ENCODE measurements around the gene SSH2.
"Not testable (repeated sequence)": the region's sequence is repeated elsewhere in the genome, so short reads cannot be mapped to it uniquely, and the experiment has no call there.

Gene SSH2

GRCh38 chr17:29731589-29731929 is 198.5 kb downstream of the SSH2 start:
- in situ Hi-C loops (cut with HindIII; ENCODE audit: low pct_ligation_motif_present, low pct_unique_long_range_greater_than_20kb, low sequenced_read_pairs): no loop called here
- peak; percentile 32 for DNase-seq

- in situ Hi-C loops (cut with HindIII; ENCODE audit: low pct_ligation_motif_present, low pct_unique_long_range_greater_than_20kb, low sequenced_read_pairs): no loop called here
- DNase-seq: no peak
These were observed 201.5 kb downstream of the SSH2 start for GRCh38 chr17:29728490-29728889.

- in situ Hi-C loops (cut with HindIII; ENCODE audit: low pct_ligation_motif_present, low pct_unique_long_range_greater_than_20kb, low sequenced_read_pairs): no loop called here
- peak; percentile 50 for DNase-seq
These were observed 203.2 kb downstream of the SSH2 start for GRCh38 chr17:29726715-29727252.

GRCh38 chr17:29725408-29725807 is 204.6 kb downstream of the SSH2 start:
- DNase-seq; in situ Hi-C loops (cut with HindIII; ENCODE audit: low pct_ligation_motif_present, low pct_unique_long_range_greater_than_20kb, low sequenced_read_pairs): not testable (repeated sequence)

- DNase-seq: no peak
- in situ Hi-C loops (cut with HindIII; ENCODE audit: low pct_ligation_motif_present, low pct_unique_long_range_greater_than_20kb, low sequenced_read_pairs): no loop called here
These were observed 206.6 kb downstream of the SSH2 start for GRCh38 chr17:29723278-29724047.

GRCh38 chr17:29722411-29723198 is 207.4 kb downstream of the SSH2 start:
- in situ Hi-C loops (cut with HindIII; ENCODE audit: low pct_ligation_motif_present, low pct_unique_long_range_greater_than_20kb, low sequenced_read_pairs): no loop called here
- no peak for DNase-seq

- DNase-seq: no peak
- in situ Hi-C loops (cut with HindIII; ENCODE audit: low pct_ligation_motif_present, low pct_unique_long_range_greater_than_20kb, low sequenced_read_pairs): no loop called here
These were observed 209.5 kb downstream of the SSH2 start for GRCh38 chr17:29720551-29720950.

- DNase-seq: no peak
- in situ Hi-C loops (cut with HindIII; ENCODE audit: low pct_ligation_motif_present, low pct_unique_long_range_greater_than_20kb, low sequenced_read_pairs): no loop called here
These were observed 210.6 kb downstream of the SSH2 start for GRCh38 chr17:29719469-29719868.

- in situ Hi-C loops (cut with HindIII; ENCODE audit: low pct_ligation_motif_present, low pct_unique_long_range_greater_than_20kb, low sequenced_read_pairs): no loop called here
- DNase-seq: no peak
These were observed 211.5 kb downstream of the SSH2 start for GRCh38 chr17:29718446-29719039.

- DNase-seq: no peak
- in situ Hi-C loops (cut with HindIII; ENCODE audit: low pct_ligation_motif_present, low pct_unique_long_range_greater_than_20kb, low sequenced_read_pairs): no loop called here
These were observed 212.2 kb downstream of the SSH2 start for GRCh38 chr17:29717817-29718216.

- DNase-seq: no peak
- in situ Hi-C loops (cut with HindIII; ENCODE audit: low pct_ligation_motif_present, low pct_unique_long_range_greater_than_20kb, low sequenced_read_pairs): no loop called here
These were observed 213.5 kb downstream of the SSH2 start for GRCh38 chr17:29716566-29716965.

GRCh38 chr17:29715680-29716079 is 214.3 kb downstream of the SSH2 start:
- in situ Hi-C loops (cut with HindIII; ENCODE audit: low pct_ligation_motif_present, low pct_unique_long_range_greater_than_20kb, low sequenced_read_pairs): no loop called here

GRCh38 chr17:29714146-29714545 is 215.9 kb downstream of the SSH2 start:
- no peak for DNase-seq
- in situ Hi-C loops (cut with HindIII; ENCODE audit: low pct_ligation_motif_present, low pct_unique_long_range_greater_than_20kb, low sequenced_read_pairs): no loop called here

More at GRCh38 chr17:29715680-29716079, 214.3 kb downstream of the SSH2 start:
- no peak for DNase-seq

GRCh38 chr17:29713626-29714025 is 216.4 kb downstream of the SSH2 start:
- in situ Hi-C loops (cut with HindIII; ENCODE audit: low pct_ligation_motif_present, low pct_unique_long_range_greater_than_20kb, low sequenced_read_pairs): no loop called here
- no peak for DNase-seq

- in situ Hi-C loops (cut with HindIII; ENCODE audit: low pct_ligation_motif_present, low pct_unique_long_range_greater_than_20kb, low sequenced_read_pairs): no loop called here
These were observed 218.2 kb downstream of the SSH2 start for GRCh38 chr17:29711588-29712385.

GRCh38 chr17:29710891-29711418 is 219.1 kb downstream of the SSH2 start:
- in situ Hi-C loops (cut with HindIII; ENCODE audit: low pct_ligation_motif_present, low pct_unique_long_range_greater_than_20kb, low sequenced_read_pairs): no loop called here
- DNase-seq: peak; percentile 68

More at GRCh38 chr17:29711588-29712385, 218.2 kb downstream of the SSH2 start:
- DNase-seq: no peak

- DNase-seq: peak; percentile 34
- in situ Hi-C loops (cut with HindIII; ENCODE audit: low pct_ligation_motif_present, low pct_unique_long_range_greater_than_20kb, low sequenced_read_pairs): no loop called here
These were observed 219.5 kb downstream of the SSH2 start for GRCh38 chr17:29710520-29710884.

GRCh38 chr17:29709866-29710519 is 220.0 kb downstream of the SSH2 start:
- peak; percentile 88 for DNase-seq
- in situ Hi-C loops (cut with HindIII; ENCODE audit: low pct_ligation_motif_present, low pct_unique_long_range_greater_than_20kb, low sequenced_read_pairs): no loop called here
